GM23248 (cell line): ENCODE data around the gene SLC35F5. TPM values are rescaled to one million over a fixed set of nuclear protein-coding genes. Genes with fewer than 3 reads are reported as not detected.
A peak's percentile ranks its signal among the peaks of the same experiment; 100 is the strongest.
"Not testable (repeated sequence)": the region's sequence is repeated elsewhere in the genome, so short reads cannot be mapped to it uniquely, and the experiment has no call there.

ENCODE experiments used
- DNase-seq: peaks from one replicate; pipeline ENCODE4 v3.0.0-alpha.2; 2015
- H2AFZ ChIP-seq: fragments of 200-600 bp; sonication (generic); 2 replicates; pipeline ENCODE4 v1.6.1; 2016; ENCODE audit warnings: antibody characterized with exemption
- H3F3A ChIP-seq: fragments of 200-600 bp; sonication (generic); 2 replicates; pipeline ENCODE4 v1.6.1; 2016; ENCODE audit warnings: mild to moderate bottlenecking, antibody characterized with exemption, mixed run types; ENCODE audit not compliant: insufficient read depth
- H3K27ac ChIP-seq: fragments of 200-600 bp; sonication (generic); 2 replicates; pipeline ENCODE4 v1.5.1; 2016; ENCODE audit warnings: mild to moderate bottlenecking
- H3K27me3 ChIP-seq: fragments of 200-600 bp; sonication (generic); replicated peaks from 2 replicates; pipeline ENCODE4 v1.6.1; 2016; ENCODE audit warnings: mild to moderate bottlenecking; ENCODE audit not compliant: insufficient read depth
- H3K36me3 ChIP-seq: fragments of 200-600 bp; sonication (generic); 2 replicates; pipeline ENCODE4 v1.6.1; 2016; ENCODE audit warnings: low read depth, mild to moderate bottlenecking
- H3K4me1 ChIP-seq: fragments of 200-600 bp; sonication (generic); 2 replicates; pipeline ENCODE4 v1.6.1; 2016; ENCODE audit warnings: mild to moderate bottlenecking; ENCODE audit not compliant: insufficient read depth
- H3K4me2 ChIP-seq: fragments of 200-600 bp; sonication (generic); one replicate; pipeline ENCODE4 v1.6.1; 2016; ENCODE audit warnings: mild to moderate bottlenecking; ENCODE audit not compliant: unreplicated experiment
- H3K4me3 ChIP-seq: fragments of 200-600 bp; sonication (generic); 2 replicates; pipeline ENCODE4 v1.5.1; 2016; ENCODE audit warnings: mild to moderate bottlenecking
- H3K79me2 ChIP-seq: fragments of 200-600 bp; sonication (generic); 2 replicates; pipeline ENCODE4 v1.6.1; 2016; ENCODE audit warnings: mild to moderate bottlenecking; ENCODE audit not compliant: insufficient read depth
- H3K9ac ChIP-seq: fragments of 200-600 bp; sonication (generic); 2 replicates; pipeline ENCODE4 v1.6.1; 2016; ENCODE audit warnings: mild to moderate bottlenecking
- H3K9me2 ChIP-seq: fragments of 200-600 bp; sonication (generic); 2 replicates; pipeline ENCODE4 v1.6.1; 2016; ENCODE audit warnings: mixed run types, mild to moderate bottlenecking, moderate library complexity; ENCODE audit not compliant: insufficient read depth
- H3K9me3 ChIP-seq: fragments of 200-600 bp; sonication (generic); one replicate; pipeline ENCODE4 v1.6.1; 2017; ENCODE audit warnings: low read depth
- H4K20me1 ChIP-seq: fragments of 200-600 bp; sonication (generic); 2 replicates; pipeline ENCODE4 v1.6.0; 2016; ENCODE audit not compliant: insufficient read depth
- EZH2 ChIP-seq: fragments of 200-600 bp; sonication (generic); IDR thresholded peaks from 2 replicates; pipeline ENCODE4 v1.6.1; 2018; ENCODE audit warnings: antibody characterized with exemption, mild to moderate bottlenecking; ENCODE audit not compliant: insufficient read depth, poor library complexity, severe bottlenecking
- EZH2phosphoT487 ChIP-seq: fragments of 200-600 bp; sonication (generic); IDR thresholded peaks from 2 replicates; pipeline ENCODE4 v1.6.1; 2018; ENCODE audit warnings: antibody characterized with exemption, moderate library complexity, mild to moderate bottlenecking, low read depth; ENCODE audit not compliant: insufficient read depth
- WGBS, 2 experiments: methylation state at CpG; one replicate each; pipeline ENCODE4 v1.1.6; 2015 to 2017; ENCODE audit warnings: low lambda C conversion rate in 2 of 2, low coverage in 1 of 2; ENCODE audit errors: missing lambda C conversion rate in 2 of 2; 5-methylcytosine and 5-hydroxymethylcytosine counted together
- in situ Hi-C: fragments of 300-500 bp; cut with MboI; formaldehyde crosslinking; loops from 2 replicates; pipeline ENCODE4 v1.15.0; 2020
- polyA plus RNA-seq: library from polyadenylated mRNA; unstranded; fragments of >200 nt; fragmentation: Nextera tagmentation; extraction: Ambion mirVana; gene quantifications from 2 replicates; pipeline ENCODE4 v1.2.1, GENCODE V29; 2016
- total RNA-seq: library from RNA; depleted of rRNA; stranded (reverse); fragments of >200 nt; shearing (Covaris generic); gene quantifications from 2 replicates; pipeline ENCODE4 v1.2.3, GENCODE V29; 2014

Gene SLC35F5
- total and polyA plus RNA-seq, 2 experiments from 2014 or later, result 97.0 to 146 TPM

DNA sequence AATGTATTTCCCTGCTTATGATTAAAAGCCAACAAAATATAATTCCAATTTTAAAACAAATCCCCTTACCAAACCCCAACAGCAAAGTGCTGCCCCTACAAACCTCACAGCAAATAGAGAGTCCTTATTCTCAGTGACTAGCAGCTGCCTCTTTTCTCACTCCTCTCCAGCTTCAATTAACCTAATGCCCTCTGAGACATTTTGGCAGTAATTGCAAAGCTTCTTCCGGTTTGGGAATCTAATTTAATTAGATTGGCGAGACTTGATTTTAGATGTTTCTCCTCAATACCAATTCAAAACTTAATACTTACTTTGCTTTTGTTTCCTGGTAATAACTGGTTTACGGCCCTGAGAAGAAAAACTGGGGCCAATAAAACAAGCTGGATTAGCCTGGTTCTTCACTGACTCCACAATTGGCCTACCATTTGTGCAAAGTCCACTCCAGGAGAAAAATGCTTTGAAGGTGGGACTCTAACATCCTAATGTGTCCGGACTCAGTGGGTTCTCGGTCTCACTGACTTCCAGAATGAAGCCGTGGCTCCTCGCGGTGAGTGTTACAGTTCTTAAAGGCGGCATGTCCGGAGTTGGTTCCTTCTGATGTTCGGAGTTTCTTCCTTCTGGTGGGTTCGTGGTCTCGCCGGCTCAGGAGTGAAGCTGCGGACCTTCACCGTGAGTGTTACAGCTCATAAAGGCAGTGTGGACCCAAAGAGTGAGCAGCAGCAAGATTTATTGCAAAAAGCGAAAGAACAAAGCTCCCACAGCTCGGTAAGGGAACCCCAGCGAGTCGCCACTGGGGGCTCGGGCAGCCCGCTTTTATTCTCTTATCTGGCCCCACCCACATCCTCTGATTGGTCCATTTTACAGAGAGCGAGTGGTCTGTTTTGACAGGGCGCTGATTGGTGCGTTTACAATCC lies 52.8 kb downstream of the SLC35F5 start:
- Histone ChIP-seq H3F3A (no peaks in the 10 kb centered on the region), H3K36me3 (no peaks in the 10 kb centered on the region), H3K27ac (no peak overlapping the region), H2AFZ (no peak overlapping the region), H3K79me2 (no peaks in the 10 kb centered on the region), H3K4me1 (0 out of 2 replicates have a peak, but pooled peaks cover 5% of the 10 kb centered on the region), H3K4me2 (no peak overlapping the region), H3K9me3 (no peaks in the 10 kb centered on the region), H4K20me1 (no peaks in the 10 kb centered on the region), H3K27me3 (no peaks in the 10 kb centered on the region), H3K9ac (no peak overlapping the region), H3K4me3 (no peak overlapping the region), H3K9me2 (no peaks in the 10 kb centered on the region)
- in situ Hi-C loops, result no loop called here
- no peak for DNase-seq
- 85 to 86% methylated on average over 25 of the region's 25 CpGs for WGBS, 2 experiments
- TF ChIP-seq EZH2phosphoT487, result no peak
- TF ChIP-seq EZH2, result no peak

GRCh38 chr2:113700186-113700841 lies 56.1 kb downstream of the SLC35F5 start:
- no peaks in the 10 kb centered on the region for H3K36me3 ChIP-seq
- TF ChIP-seq EZH2phosphoT487 (no peak), EZH2 (no peak)
- 30 to 32% methylated on average over 17 of the region's 17 CpGs for WGBS, 2 experiments
- no peaks in the 10 kb centered on the region for H3K79me2 ChIP-seq
- H3K4me1 ChIP-seq, result no peaks in the 10 kb centered on the region
- no peaks in the 10 kb centered on the region for H4K20me1 ChIP-seq
- peak overlapping the region; percentile 73 for H3K4me2 ChIP-seq
- no peaks in the 10 kb centered on the region for H3K27me3 ChIP-seq
- H3K9ac ChIP-seq, result peak overlapping the region; percentile 36; the same call in 1 of the 2 replicates
- in situ Hi-C loops, result no loop called here
- no peaks in the 10 kb centered on the region for H3K9me2 ChIP-seq
- peak; percentile 81 for DNase-seq
- H3K4me3 ChIP-seq, result peak overlapping the region; percentile 60
- no peak overlapping the region for H3K27ac ChIP-seq
- H3F3A ChIP-seq, result no peaks in the 10 kb centered on the region
- no peaks in the 10 kb centered on the region for H3K9me3 ChIP-seq
- H2AFZ ChIP-seq, result peak overlapping the region; percentile 81

GRCh38 chr2:113698892-113699447 lies 57.5 kb downstream of the SLC35F5 start:
- Histone ChIP-seq H3K36me3 (no peaks in the 10 kb centered on the region), H4K20me1 (no peaks in the 10 kb centered on the region), H3K4me3 (no peak overlapping the region), H3K27me3 (no peaks in the 10 kb centered on the region), H3K27ac (no peak overlapping the region), H3F3A (no peaks in the 10 kb centered on the region), H3K4me2 (no peak overlapping the region), H3K4me1 (no peaks in the 10 kb centered on the region), H3K9ac (no peak overlapping the region), H2AFZ (no peak overlapping the region), H3K9me3 (no peaks in the 10 kb centered on the region), H3K9me2 (no peaks in the 10 kb centered on the region), H3K79me2 (no peaks in the 10 kb centered on the region)
- 88 to 91% methylated on average over 5 of the region's 5 CpGs for WGBS, 2 experiments
- TF ChIP-seq EZH2phosphoT487, result no peak
- no peak for TF ChIP-seq EZH2
- in situ Hi-C loops, result no loop called here
- DNase-seq, result no peak

- in situ Hi-C loops, result not testable (repeated sequence)
- WGBS, 2 experiments, result 71% methylated on average over 2 of the region's 2 CpGs
Observed at GRCh38 chr2:113698251-113698650, 58.2 kb downstream of the SLC35F5 start.

More at GRCh38 chr2:113698251-113698650, 58.2 kb downstream of the SLC35F5 start:
- not testable (repeated sequence) for H3K27ac ChIP-seq, H3K9ac ChIP-seq, H3K36me3 ChIP-seq, H3K4me3 ChIP-seq, H3K4me1 ChIP-seq, H3F3A ChIP-seq, H3K9me2 ChIP-seq, H3K79me2 ChIP-seq, H4K20me1 ChIP-seq, H2AFZ ChIP-seq, DNase-seq, H3K4me2 ChIP-seq, H3K27me3 ChIP-seq, H3K9me3 ChIP-seq
